HG03175 (cell line): ENCODE measurements around the gene RAD51B.

ENCODE experiments used
- ATAC-seq: cut with Tn5 transposase; IDR thresholded peaks from one replicate; pipeline ENCODE4 v1.9.1; 2021; ENCODE audit warnings: mild to moderate bottlenecking, moderate library complexity; ENCODE audit not compliant: unreplicated experiment

Gene RAD51B

DNA sequence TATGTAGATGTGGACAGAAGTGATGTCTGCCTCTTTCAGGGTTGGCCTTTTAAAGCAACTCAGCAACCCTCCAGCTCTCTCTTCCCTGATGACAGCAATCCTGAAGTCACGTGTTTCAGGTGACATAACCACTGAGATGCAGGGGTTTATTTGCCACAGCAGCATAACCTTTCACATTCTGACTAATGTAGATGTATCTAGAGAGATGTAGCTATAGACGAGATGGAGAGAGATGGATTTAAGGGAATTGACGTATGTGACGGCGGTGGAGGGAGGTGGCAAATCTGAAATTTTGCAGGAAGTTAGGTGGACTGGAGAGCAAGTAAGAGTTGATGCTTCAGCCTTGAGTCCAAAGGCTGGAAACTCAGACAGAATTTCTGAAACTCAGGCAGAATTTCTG is 847.3 kb downstream of the RAD51B start:
- no peak for ATAC-seq

DNA sequence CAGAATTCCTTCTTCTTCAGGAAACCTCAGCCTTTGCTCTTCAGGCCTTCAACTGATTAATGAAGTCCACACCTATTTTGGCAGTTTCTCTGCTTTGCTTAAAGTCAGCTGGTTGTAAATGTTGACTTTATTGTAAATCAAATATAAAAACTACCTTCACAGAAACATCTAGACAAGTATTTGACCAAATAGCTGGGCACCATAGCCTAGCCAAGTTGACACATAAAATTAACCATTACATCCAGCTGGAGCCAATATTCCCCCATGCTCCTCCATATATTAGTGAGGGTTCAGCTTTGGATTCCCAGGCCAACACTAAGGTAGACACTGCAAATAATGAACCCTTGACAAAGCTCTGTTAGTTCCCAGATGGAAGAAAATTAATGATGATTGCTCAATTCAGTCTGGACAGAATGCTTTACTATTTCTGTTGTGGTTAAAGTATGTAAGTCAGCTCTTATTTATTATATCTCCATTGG is 847.8 kb downstream of the RAD51B start:
- ATAC-seq = no peak

DNA sequence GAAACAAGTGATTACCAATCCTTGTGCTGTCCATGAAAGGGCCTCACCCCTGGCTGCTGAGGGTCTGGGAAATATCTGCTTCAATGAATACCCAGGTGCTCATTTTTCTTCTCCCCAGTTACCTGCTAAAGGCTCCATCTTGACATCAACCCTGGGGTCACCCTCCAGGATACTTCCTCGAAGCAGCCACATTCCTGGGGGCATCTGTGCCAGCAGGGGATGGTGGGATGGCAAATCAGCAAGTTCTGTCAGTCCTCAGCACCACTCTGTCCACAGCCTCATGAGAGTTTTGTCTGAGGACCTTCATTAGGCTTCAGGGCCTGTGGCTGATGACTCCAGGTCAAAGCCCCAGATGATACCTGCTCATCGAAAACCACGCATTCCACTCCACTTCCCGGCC is 848.4 kb downstream of the RAD51B start:
- ATAC-seq = no peak

DNA sequence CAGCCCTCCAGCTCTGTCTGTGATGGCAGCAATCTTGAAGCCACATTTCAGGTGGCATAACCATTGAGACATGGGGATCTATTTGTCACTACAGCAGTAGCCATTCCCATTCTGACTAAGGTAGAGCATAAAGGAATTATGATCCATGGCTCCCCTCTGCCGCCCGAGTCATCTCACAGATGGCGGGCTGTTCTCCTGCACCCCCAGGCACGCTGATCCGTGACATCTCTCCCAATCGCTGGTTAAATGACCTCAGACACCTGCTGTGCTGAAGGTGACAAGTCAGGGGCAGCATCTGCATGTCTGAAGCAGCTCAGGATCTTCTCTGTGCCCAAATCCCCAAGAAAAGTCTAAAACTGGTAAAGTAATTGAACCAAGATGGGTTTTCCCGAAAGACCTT is 849.0 kb downstream of the RAD51B start:
- no peak for ATAC-seq

DNA sequence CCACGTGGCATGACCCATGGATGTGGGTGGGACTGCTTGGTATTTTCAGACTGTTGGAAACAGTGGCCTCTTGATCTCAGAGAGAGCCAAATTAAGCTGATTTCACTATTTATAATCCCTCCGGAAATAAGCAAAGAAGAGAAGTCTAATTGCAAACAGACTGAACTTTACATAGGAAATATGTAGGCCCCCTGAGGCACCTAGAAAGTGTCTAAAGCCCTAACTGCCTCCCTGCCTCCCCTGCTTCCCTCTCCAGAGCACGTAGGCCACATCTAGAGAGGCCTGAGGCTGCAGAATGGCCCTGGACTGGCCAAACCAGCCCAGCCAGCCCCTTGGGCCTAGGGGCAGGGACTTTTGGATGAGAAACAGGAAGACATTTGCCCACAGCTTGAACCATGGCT is 849.5 kb downstream of the RAD51B start:
- ATAC-seq = no peak

DNA sequence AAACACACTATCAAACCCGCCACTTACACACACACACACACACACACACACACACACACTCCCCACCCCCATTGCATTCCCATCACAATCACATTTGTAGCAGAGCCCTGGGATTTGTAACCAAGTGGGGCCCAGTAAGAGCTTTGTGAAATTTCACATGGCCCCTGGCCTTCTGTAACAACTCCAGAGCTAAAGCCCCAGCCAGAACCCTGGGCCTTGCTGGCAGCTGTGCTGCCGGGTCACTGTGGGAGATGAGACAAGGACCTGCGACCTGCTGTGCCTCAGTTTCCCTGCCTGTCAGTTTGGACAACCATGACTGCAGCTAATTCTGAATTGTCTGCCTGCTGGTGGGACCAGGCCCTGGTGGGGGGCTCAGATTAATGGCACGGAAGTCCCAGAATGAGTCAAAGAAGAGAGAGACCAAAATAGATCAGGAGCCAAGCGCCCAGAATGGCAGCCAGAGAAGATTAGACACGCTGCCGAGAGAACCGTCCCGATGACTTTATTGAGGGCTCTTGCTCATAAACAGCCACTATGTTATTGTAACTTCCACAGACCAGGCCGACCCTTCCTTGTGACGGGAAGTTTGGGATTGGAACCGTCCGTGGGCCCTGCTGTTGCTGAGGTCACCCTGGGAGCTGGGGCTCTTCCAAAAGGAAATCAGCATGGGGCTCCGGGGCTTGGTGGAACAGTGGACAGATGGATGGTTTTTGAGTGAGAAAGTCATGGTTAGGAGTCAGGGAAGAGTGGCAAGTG is 850.2 kb downstream of the RAD51B start:
- no peak for ATAC-seq

DNA sequence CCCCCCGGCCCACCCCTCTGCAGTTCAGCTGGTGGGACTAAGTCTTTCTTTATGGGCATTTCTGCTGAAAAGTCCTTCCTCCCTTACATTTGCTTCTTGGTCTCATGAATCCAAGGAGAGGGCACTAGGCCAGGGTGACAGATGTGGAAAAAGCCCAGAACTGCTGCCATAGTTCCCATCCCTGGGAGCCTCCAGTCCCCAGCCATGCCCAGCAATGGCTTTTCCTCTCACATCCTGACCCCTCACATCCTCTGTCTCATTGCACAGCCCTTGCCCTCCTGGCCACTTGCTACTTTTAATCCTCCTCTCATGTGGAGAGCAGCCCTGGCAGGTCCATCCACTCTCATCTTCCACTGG is 850.8 kb downstream of the RAD51B start:
- no peak for ATAC-seq

DNA sequence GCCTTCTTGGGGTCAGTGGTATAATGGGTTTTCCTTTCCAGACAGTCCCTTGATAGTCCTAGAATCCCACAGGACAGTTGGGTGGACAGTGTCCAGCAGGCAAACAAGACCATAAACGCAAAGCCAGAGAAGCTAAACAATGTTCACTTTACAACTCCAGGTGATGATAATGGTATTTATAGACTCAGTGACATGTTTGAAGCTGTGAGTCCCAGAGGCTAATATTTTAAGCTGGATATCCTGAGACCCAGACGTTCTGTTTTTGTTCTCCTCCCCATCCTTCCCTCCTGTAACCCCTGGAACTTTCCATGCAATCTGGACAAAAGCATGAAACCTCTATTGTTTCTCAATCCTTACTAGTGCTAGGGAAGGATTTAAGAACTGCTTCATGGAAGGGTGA is 852.3 kb downstream of the RAD51B start:
- no peak for ATAC-seq

DNA sequence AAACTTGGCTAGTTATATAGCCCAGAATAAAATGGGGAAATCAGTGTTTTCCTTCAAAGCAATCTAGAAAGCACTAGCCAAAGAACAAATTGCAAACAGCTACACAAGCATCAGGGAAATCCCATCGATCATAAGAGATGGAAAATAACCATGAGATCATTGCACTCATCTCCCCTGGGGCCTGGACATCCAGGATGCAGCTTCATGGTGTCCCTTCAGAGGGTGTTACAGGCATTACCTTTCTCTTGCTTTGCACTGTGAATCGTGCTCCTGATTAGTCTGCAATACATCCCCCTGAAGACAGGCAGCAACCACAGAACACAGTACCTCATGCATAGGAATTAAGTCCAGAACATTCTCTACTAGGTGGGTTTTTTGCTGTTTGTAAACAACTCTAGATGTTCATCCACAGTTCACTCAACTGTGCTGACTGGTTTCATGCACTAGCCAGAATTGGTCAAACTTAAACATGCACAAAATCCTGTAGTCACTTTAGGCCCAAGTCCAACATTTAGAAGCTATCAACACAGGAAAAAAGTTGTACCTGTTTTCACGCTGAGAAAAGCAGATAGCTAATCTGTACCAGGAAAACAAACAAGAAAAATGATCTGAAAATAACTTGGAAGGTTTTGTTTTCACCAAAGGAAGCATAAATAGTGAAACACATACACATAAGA is 853.2 kb downstream of the RAD51B start:
- no peak for ATAC-seq

DNA sequence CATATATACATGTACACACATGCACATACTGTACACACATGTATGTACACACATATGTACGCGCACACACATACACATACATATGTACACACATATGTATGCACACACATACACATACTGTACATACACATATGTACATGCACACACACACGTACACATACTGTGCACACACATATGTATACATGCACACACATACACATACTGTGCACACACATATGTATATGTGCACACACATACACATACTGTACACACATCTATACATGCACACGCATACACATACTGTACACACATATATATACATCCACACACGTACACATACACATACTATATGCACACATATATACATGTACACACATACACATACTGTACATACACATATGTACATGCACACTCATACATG is 853.9 kb downstream of the RAD51B start:
- no peak for ATAC-seq

DNA sequence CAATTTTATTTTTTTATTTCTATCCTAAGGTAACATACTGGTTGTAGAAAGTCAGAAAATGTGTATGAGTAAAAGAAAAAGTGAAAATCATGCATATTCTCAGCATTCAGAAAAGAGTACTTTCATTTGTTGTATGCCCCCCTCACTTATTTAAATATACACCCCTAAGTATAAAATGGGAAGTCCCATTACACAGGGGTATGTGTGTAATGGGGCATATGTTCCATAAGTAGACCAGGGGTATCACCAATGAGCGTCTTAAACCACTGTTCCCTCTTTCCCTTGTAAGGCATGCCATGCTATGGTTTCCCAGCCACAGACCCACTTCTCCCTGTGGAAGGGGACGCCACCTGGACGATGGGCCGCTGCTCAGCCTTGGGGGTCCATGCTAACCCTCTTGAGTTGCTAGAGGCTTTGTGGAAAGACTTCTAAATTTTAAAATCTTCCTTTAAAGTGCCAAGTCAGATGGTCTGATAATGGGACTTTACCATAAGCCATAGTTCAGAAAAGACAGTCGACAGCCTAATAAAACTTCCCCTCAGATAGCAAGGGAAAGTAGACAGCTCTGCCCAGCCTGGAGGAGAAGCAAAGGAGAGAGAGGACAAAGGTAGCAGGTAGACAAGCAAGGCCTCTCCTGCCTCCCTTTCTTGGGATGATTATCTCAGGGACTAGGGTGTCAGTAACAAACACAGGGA is 855.1 kb downstream of the RAD51B start:
- ATAC-seq = no peak

DNA sequence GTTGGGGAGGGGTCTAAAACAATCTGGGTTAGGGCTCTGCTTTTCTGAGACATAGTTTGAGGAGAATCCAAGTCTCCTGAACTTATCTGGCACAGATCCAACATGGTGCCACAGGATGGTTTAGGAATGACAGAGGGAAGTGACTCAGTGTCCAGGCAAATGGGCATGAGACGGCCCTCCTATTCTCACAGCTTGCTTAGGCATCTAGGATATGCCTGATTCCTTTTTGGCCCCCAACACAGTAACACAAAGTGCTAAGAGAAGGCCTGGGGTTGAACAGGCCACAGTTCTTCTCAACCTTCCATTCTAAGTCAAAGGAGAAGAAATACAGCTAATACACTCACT is 855.6 kb downstream of the RAD51B start:
- no peak for ATAC-seq

DNA sequence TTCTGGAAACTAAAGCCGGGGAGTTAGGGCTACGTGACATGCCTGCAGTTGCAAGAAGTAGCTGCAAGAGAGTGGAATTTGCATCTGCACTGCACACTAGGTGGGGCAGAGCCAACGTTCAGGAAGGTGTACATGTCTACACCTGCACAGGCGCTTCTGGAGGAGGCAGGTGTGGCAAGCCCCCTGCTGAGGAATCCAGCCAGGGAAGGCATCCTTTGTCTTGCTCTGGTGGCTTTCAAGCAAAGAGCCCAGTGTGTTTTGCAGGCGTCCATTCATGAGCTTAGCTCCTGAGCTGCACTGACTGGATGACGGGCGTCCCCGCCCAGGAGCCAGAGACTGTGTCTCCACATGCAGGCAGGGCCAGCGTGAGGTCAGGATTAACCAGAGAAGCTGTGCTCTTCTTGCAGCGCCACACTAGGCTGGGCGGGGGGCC is 856.9 kb downstream of the RAD51B start:
- no peak for ATAC-seq

DNA sequence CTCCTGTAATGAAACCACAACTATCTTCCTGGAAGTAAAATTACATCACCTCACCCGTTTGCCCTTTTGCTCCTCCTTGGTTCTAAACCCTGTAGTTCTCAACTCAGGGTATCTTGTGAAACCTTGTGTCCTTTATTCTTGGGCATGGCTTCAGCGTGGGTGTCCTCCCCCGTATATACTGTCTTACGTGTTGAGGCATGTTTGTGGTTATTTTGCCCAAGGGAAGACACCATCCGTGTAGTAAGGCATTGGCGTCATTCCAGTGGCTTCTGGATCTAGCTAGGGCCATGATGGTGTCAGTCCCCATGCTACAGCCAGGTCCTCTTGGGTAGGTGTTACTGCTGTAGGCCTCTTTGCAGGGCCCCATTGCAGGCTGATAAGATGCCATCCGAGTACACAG is 857.9 kb downstream of the RAD51B start:
- no peak for ATAC-seq

DNA sequence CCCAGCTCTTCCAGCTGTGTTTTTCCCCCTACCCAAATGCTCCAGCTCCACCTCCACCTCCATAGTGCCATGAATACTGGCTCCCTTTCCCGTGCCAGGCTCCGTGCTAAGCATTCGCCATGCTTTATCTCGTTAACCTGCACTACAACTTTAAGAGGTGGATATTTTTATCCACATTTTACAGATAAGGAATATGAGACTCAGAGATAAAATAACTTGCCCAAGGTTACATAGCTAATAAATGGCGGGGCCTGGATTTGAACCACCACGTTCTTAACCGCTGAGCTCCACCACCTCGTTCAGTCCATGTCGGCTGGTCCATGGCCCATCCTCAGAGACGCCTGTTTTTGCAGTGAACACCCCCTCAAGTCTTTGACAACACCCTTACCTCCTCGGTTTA is 858.3 kb downstream of the RAD51B start:
- no peak for ATAC-seq

DNA sequence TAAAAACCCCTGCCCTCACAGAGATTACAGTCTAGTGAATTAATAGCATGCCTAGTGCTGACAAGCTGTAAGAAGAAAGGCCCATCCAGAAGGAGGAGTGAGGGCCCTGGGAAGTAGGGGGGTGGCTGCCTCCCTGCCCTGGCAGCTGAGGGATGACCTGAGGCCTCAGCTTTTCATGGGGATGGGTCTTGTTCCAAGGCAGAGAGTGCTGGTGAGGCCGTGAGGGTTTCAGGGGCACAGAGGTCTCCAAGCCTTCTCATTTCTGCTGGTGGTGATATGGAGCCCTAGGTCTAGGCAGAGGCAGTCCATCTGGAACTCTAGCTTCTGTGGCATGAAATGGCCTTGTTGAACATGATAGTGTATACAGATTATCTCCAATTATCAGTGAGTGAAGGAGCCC is 858.9 kb downstream of the RAD51B start:
- no peak for ATAC-seq

DNA sequence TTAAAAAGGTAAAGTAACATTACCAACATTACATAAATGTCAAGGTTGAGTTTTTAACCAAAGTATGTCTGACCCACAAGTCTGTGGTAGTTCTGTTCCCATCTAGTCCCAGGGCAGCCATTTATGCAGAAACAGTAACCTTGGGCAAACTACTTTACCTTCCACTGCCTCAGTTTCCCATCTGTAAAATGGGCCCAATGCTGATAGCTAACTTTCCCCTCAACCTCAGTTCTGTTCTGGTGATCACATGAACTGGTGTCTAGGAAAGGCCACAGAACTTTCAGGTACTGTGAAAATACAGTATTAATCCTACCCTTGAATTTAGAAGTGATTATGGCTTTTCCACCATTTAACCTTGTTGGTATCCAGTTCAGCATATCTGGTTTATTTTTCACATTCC is 859.7 kb downstream of the RAD51B start:
- no peak for ATAC-seq

DNA sequence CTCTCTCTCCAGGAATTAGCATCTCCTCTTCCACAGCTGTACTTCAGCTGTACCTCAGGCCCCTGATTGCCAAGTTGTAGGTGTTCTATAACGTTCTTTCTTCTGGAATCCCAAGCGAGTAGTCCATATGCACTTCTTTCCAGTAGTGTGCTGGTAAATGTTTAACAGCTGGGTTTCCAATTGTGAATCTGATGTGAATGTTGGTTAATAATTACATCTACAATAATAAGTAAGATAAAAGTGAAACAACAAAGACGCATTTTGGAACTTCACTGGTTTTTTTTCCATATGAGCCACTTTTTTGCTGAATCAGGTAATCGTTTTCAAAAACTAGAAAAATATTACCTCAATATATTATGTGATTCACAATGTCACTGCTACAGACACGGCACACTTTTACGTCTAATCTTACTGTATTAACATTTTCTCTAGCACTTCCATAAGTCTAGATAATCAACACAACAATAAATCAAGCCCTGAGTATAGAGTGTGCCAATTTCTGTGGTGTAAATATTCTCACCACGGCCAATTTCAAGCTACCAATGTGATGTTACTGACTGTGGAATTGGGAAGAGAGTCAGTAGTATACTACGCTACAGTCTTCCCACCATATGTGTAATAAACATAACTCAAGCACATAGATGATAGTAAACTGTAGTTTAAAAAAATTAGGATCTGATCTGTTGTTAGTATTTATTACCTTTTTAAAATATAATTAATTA is 860.3 kb downstream of the RAD51B start:
- no peak for ATAC-seq

DNA sequence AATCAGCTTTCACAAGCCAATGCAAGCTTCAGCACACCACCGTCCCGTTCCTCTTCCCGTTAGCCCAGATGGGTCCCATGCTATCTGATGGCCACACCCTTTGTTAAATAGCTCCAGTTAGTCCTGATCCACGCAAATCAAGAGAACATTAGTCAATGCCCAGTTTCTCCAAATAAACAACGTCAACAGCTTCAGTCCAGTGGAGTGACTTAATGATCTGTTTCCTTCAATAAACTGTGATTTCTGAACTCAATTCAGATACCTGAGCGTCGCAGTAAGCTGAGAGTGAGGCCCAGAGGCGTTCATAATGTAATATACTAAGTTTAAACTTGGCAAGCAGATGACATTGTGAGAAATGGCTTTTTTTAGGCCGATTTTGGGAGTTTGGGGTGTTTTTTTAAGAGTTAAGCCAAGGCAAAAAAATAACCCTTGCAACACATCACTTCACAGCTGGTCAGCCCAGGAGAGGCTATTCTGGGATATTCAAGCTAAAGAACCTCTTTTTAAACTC is 861.0 kb downstream of the RAD51B start:
- ATAC-seq = no peak

DNA sequence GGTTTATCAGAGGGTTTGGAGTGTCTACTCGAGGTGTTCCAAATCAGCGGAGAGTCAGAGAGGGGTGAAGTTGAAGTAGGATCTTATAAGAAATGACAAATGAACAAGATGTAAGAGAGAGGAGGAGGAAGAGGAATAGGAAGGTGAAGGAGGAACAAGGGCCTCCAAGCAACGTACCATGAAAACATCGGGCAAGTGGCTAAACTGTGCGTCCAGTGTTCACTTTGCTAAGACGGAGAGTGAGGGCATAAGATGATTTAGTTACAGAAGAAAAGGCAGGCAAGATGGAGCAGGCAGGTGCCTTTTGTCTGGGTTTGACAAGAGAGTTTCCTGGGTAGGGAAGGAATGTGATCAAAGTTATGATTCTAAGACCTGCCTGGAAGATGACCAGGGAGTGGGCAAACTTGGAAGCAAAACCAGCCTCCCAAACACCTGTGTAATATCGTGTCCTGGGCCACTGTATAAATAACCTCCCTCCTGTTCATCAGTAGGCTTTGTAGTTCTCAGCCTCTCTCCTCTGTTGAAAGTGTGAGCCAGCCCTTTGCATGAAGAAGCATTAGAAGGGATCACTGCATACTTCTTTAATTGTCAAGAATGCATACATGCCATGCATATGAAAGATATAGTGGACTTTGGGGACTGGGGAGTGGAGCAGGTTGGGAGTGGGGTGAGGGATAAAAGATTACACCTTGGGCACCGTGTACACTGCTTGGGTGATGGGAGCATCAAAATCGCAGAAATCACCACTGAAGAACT is 861.9 kb downstream of the RAD51B start:
- no peak for ATAC-seq
